KBM-7 (cell line): ENCODE data around the gene TPR.
"Not testable (repeated sequence)": the region's sequence is repeated elsewhere in the genome, so short reads cannot be mapped to it uniquely, and the experiment has no call there.

Experiments
- DNase-seq: peaks from one replicate; pipeline ENCODE4 v3.0.0-alpha.2; 2015
- in situ Hi-C: fragments of 300-500 bp; cut with MboI; formaldehyde crosslinking; loops from 2 replicates; pipeline ENCODE4 v1.14.3; 2020; ENCODE audit warnings: low sequenced_read_pairs, low pct_unique_long_range_greater_than_20kb, mixed read lengths

Gene TPR

GRCh38 chr1:186375152-186375928 is at the start of gene TPR, which contains the start of gene ODR4:
Gene TPR, minus strand, starts transcription at chr1:186375253. Its CDS starts 225 bp downstream, at chr1:186375028.
Gene ODR4, plus strand, starts transcription at chr1:186375838. Its CDS starts 3,948 bp downstream, at chr1:186379786.
- DNase-seq, result peak; percentile 100
- in situ Hi-C loops, result no loop called here

GRCh38 chr1:186424539-186424938 is 49.5 kb upstream of the TPR start:
- DNase-seq, result no peak
- in situ Hi-C loops, result no loop called here

DNA sequence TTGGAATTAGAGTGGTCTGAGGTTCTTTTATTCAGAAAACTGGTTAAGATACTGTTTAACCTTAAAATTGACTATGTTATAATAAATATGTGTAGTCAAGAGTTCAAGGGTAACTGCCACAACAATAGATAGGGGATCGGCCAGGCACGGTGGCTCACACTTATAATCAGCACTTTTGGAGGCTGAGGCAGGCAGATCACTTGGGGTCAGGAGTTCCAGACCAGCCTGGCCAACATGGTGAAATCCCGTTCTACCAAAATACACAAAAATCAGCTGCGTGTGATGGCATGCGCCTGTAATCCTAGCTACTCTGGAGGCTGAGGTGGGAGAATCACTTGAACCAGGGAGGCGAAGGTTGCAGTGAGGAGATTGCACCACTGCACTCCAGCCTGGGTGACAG is 46.4 kb upstream of the TPR start:
- in situ Hi-C loops, result no loop called here
- no peak for DNase-seq

- in situ Hi-C loops, result no loop called here
- no peak for DNase-seq
Observed at GRCh38 chr1:186420923-186421322, 45.9 kb upstream of the TPR start.

DNA sequence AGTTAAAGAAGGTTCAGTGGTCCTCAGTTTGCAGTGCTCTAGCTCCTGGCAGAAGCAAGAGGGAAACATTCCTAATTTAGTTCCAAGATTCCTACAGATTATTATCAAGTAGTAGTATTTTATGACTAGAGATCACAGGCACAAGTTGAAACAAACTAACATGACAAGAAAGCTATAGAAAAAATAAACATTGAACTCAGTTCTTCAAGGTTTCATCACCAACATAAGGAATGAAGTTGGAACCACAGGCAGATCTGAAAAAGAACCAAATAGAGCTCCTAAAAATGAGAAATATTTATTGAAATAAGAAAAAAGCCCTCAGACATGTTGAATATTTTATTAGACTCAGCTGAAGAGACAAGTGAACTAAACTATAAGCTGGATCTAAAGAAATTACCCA is 45.3 kb upstream of the TPR start:
- DNase-seq, result no peak
- in situ Hi-C loops, result no loop called here

DNA sequence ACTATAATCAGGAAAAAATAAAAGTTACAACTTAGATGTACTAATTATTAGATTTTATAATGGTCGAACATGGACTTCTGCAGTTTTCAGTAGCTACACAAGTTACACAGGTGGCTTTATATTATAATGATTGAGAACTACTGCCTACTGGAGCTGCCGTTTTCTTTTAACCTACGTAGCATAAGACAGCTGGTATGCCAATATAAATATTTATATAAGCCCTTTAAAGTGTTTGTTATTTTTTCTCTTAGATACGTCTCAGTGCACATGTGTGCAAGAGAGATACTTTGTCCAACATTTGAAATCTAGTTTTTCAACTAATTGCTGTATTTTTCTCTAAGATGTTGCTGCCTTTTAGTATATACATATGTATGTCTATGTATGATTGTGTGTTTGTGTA is 43.5 kb upstream of the TPR start:
- no peak for DNase-seq
- in situ Hi-C loops, result no loop called here

- in situ Hi-C loops, result no loop called here
- DNase-seq, result no peak
Observed at GRCh38 chr1:186413319-186413718, 38.3 kb upstream of the TPR start.

GRCh38 chr1:186409091-186409490 is 34.0 kb upstream of the TPR start:
- DNase-seq, result no peak
- in situ Hi-C loops, result no loop called here

DNA sequence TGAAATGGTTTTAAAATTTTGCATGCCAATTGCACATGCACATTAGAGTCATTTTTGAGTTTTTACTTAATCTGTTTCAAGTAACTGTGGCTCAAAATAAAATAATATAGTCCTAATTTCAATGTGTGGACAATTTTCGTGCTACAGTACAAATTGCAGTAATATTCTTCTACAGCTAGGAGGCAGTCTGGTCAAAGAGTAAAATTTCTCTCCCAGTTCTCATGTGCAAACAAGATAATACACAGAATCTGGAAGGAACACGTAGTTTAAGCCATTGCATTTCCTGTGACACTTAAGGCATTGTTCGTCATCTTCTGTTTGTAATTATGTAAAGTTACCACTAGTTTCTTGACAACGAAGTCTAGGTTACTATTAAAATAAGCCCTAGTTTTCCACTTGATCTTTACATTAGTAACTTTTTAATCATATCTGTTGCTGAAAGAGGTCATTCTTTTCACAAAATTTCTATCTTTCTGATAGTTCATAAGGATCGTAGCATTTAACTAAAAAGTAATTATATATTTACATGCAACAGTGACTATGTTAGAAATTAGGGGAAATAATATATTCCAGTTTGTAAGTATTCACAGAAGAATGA is 29.5 kb upstream of the TPR start:
- in situ Hi-C loops, result no loop called here
- DNase-seq, result peak; percentile 62

DNA sequence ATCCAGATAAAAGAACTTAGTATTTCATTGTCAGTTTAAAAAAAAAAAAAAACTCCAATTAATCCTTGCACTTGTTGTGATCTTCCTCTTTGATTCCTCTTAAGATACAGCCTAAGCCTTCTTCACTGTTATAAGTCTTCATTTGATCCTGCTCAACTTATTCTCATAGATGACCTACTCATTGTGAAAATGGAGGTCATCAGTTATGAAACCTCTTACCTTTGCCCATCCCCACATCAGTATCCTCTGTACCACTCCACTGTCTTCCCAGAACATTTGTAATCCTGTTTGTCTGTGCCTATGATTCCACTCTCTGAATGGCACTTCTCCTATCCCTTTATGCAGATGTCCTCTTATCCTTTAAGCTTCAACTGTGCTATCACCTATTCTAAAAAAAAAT is 28.6 kb upstream of the TPR start:
- in situ Hi-C loops, result no loop called here
- DNase-seq, result no peak

GRCh38 chr1:186401446-186401845 is 26.4 kb upstream of the TPR start:
- DNase-seq, in situ Hi-C loops: not testable (repeated sequence)

- in situ Hi-C loops, DNase-seq: not testable (repeated sequence)
Observed at GRCh38 chr1:186392711-186393110, 17.7 kb upstream of the TPR start.

DNA sequence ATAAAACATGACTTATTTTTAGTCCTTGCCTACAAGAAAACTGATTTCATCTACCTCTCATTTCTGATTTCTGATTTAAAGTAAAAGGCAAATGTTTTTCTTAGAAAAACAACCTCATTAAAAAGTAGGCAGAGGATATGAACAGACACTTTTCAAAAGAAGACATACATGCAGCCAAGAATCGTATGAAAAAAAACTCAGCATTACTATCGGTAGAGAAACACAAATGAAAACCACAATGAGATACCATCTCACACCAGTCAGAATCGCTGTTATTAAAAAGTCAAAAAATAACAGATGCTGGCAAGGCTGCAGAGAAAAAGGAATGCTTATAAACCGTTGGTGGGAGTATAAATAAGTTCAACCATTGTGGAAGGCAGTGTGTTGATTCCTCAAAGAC is 16.8 kb upstream of the TPR start:
- DNase-seq, result no peak
- in situ Hi-C loops, result no loop called here

- in situ Hi-C loops, result no loop called here
- no peak for DNase-seq
Observed at GRCh38 chr1:186390925-186391324, 15.9 kb upstream of the TPR start.

DNA sequence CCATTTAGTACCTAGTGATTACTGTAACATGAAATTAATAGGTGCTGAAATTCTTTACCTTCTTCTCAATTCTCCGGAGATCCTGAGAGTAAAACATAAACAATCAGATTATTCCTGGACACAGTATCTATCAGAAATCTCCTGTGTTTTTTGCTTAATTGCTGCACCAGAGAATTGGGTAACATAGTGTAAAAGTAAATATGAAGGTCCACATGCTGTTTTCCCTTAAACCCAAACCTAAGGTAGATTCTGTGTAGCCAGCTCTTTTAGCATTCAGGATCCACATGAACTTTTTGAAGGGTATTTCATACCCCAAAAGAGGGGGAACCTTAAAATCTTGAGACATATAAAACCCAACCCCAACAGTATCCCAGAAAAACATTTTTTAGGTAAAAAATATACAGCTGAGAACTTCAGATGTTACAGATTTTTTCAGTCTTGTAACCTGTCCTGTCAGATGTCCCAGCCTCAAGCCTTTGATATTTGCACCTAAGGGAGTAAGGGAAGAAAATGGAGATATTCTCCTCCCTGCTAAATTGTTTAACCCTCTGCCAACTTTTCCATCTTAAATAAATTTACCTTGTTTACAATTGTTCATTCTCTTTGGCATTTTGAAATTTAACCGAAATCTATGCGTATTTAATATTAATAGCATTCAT is 11.8 kb upstream of the TPR start:
- in situ Hi-C loops, result no loop called here
- DNase-seq, result no peak

DNA sequence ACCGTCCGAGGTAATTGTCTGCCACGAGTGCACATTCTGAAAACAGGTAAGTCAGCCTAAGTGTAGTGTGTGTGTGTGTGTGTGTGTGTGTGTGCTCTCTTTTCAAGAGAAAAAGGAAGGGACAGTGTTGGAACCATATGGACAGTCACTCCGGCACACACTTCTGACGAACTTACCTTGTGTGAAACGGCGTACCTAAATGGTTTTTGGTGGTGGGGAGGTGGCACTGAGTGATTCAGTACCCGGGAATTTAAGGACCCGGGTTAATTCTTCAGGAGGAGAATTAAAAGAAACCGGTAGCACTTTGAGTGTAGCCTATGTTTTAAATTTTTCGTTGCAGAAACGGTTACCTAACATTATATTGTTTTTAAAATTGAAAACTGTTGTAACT is 871 bp upstream of the TPR start:
- DNase-seq, result no peak
- in situ Hi-C loops, result no loop called here

DNA sequence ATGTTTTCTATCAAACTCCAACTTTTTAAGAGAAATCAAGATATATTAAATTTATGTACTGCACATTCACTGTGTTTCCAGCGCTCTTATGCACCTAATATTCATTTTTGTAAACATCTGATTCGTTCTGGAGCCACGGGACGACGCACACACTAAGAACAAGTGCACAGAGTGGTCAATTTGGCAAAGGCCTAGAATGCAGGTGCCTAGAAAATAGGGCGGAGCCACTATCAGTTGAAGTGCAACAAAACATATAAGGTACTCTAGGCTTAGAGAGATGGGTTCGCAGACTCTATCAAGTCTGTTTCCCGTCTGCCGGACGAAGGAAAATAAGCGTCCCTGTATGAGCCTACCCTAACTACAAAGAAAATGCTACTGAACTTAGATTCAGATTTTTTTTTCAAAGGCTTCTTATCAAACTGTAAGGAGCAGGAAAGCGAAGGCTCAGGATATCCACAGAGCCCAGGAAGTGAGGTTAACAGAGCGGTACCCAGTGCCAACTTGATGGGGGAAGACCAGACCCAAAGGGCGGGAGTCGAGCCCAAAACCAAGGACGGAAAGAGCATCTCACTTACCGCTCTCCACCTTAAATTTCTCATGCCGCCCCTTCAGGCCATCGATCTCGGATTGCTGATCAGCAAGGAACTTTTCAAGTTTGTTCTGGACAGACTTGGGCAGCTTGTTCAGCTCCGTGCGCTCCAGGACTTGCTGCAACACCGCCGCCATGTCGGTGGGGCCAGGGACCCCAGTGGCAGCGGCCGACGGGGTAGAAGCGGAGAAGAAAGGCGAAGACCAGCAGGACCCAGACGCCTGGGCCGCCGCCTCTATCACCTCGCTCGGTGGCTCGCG is 526 bp downstream of the TPR start:
- no peak for DNase-seq
- in situ Hi-C loops, result no loop called here

GRCh38 chr1:186347837-186348691 is 27.0 kb downstream of the TPR start:
- DNase-seq, result peak; percentile 59
- in situ Hi-C loops, result not testable (repeated sequence)

DNA sequence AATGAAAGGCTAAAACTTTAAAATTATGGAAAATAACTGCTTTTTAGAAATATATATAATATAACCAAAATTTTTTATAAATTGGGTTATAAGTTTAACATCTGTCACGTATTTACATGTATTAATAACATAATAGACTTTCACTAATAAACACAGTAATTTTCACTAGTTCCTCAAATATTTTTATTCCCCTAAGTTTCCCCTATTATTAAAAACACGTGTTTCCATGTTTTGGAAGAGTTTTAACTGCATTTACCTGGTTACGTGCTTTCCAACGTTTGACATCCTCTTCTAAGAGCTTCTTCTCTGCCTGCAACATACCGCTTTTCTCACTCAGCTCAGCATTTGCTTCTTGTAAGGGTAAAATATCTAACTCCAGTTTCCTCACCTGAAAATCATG is 34.3 kb downstream of the TPR start:
- no peak for DNase-seq
- in situ Hi-C loops, result no loop called here
